HG03175 (cell line): ENCODE data around the gene ITSN2.

Experiments
- ATAC-seq: cut with Tn5 transposase; IDR thresholded peaks from one replicate; pipeline ENCODE4 v1.9.1; 2021; ENCODE audit warnings: mild to moderate bottlenecking, moderate library complexity; ENCODE audit not compliant: unreplicated experiment

The ITSN2 gene

DNA sequence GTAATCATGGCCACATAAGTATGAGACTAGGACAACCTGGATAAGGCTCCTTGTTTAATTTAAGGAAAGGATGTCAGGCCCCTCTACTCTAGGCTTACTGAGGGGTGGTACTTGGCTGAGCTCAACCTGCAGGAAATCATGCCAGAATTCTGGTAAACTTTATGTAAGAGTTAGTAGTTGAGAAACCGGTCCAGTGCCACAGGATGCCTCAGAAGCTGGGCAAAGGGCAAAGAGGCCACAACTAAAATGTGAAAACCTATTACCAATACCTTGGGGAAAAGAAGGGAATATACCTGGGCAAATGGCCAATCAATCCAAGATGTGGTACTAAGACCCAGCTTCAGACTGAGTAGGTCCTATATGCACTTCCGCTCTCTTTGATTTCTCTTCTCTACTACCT, 86.7 kb downstream of the ITSN2 start:
- ATAC-seq, result no peak

GRCh38 chr2:24272907-24273306, 87.4 kb downstream of the ITSN2 start:
- ATAC-seq, result no peak

GRCh38 chr2:24272161-24272802, 88.1 kb downstream of the ITSN2 start:
- ATAC-seq, result no peak

GRCh38 chr2:24269265-24269664, 91.1 kb downstream of the ITSN2 start:
- ATAC-seq, result no peak

DNA sequence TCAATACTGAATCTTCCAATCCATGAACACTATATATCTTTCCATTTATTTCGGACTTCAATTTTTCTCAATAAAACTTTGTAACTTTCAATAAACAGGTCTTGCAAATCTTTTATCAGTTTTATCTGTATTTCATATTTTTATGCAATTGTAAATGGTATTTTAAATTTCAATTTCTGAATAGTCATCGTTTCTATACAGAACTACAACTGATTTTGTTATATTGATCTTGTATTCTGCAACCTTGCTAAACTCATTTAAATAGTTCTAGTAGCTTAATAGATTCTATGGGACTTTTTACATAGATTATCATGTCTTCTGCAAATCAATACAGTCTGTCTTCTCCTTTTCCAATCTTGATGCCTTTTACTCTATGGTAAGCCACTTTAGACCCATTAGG, 95.1 kb downstream of the ITSN2 start:
- ATAC-seq, result no peak

DNA sequence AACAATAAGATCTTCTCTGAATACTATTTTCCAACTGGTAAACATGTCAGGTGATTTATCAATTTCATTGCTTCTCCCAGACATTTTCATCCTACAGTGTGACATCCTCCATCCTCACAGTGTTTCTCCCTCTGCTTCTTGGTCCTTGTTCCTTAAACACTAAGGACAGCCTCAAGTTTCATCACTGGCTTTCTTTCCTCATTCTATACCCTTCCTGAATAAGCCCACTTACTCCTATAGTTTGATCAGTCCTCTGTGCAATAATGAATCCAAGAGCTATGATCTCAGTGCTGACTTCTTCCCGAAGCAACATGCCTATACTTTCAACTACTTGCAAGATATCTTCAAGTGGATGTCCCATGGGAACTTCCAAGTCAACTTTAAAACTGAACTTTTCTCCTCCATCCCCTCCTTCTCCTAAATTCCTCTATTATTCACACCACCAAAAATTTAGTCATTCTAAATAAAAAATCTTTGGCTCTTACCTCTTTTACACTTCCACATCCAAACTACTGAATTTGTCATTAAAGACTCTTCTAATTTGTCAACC, 97.8 kb downstream of the ITSN2 start:
- no peak for ATAC-seq

- no peak for ATAC-seq
These were observed 98.9 kb downstream of the ITSN2 start for GRCh38 chr2:24261441-24261840.

DNA sequence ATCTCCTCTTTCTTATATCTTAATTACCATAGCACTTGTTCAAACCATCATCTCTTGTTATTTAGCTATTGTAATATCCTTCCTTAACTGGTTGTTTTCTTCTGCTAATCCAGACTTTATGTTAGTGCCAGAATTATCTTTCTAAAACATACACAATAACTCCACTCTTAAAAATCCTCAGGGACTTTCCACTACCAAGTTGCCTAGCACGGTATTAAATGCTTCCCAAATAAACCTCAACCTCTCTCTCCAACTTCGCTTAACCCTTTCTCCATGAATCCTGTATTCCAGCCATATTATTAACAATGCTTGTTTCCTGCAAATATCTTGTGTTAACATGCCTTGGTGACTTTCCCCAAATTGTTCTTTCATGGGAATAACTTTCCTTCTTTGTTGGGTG, 101.0 kb downstream of the ITSN2 start:
- no peak for ATAC-seq

DNA sequence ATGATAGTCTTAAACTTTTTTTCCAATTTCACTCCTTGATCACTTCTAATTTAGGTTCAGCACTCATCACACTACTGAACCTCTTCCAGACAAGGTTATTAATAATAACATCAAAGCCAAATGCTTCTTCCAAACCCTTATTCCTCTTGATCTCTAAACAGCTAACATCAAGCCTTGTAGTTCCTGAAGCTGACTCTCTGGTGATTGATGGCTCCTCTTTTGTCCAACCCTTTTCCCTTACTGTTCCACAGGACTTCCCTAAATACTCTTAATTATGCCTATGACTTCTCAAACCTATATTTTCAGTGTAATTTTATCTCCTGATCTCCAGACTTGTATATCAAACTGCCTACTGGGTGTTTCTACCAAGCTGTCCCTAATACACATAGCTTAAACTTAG, 101.6 kb downstream of the ITSN2 start:
- ATAC-seq, result no peak

GRCh38 chr2:24253303-24253919, 106.9 kb downstream of the ITSN2 start:
- no peak for ATAC-seq

DNA sequence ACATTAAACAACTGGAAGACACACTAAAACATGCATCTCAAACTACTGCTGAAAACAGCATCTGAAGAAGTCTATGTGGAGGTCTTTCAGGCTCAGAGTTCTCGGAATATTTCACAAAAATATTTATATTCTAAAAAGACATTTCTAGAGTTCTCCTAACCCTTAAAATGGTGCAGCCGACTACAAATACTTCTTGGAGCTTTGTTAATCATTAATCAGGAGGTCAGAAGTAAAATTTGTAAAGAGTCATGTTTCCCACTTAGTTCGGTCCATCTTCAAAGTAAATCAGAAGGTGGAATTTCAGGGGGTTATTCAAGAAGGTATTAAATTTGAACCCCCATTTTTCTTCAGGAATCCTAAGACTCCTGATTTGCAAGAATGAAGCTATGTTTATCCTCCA, 112.7 kb downstream of the ITSN2 start:
- ATAC-seq, result no peak

- ATAC-seq, result no peak
These were observed 113.2 kb downstream of the ITSN2 start for GRCh38 chr2:24247164-24247563.

DNA sequence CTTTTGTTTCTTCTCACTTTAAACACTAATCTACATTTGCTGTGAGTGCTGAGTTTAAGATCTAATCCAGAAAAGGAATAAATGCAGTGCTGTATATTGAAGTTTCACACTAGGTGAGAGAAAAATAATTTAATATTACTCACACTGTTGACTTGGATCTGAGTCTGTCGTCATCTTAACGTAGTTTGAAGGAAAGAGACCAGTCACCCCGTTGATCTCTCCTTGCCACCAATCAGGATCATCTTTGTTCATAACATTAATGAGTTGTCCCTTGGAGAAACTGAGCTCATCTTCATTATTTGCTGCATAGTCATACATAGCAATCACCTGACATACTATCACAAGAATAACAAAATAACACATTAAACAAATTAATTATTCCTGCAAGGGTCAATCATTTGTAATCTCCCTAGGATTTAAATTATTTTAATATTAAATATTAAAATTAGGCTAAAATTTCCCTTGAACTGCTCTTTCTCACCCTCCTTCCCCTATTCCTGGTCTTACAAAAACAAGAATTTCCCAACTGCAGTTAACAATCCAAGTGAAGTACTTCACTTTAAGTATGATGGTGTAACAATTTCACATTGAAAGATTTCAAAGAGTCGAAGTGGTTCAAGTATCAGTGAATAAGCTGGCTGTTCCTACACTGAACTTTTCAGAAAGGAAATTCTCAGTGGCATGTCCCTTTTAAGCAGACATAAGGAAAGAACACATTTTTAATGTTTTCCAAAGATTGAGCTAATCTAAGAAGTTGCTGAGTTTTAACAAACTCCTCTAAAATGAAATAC, 114.2 kb downstream of the ITSN2 start:
- no peak for ATAC-seq

GRCh38 chr2:24241528-24241927, 118.8 kb downstream of the ITSN2 start:
- no peak for ATAC-seq

- ATAC-seq, result no peak
These were observed 120.8 kb downstream of the ITSN2 start for GRCh38 chr2:24239553-24239952.

DNA sequence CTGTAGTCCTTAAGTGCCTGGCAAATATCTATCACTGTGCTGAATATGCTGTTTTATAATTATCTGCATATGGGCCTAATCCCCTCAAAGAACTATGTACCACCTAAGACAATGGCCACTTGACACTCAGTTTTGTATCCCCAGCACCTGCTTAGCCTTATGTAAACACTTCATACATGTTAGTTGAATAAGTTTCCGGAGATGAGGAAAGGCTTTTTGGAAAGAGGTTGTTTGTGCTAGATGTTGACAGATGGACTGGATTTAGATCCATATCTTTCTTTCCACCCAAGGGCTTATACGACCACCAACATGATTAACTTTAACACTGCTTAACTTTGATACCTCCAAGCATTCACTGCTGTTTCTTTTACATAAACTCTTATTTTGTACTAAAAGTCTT, 122.2 kb downstream of the ITSN2 start:
- no peak for ATAC-seq

DNA sequence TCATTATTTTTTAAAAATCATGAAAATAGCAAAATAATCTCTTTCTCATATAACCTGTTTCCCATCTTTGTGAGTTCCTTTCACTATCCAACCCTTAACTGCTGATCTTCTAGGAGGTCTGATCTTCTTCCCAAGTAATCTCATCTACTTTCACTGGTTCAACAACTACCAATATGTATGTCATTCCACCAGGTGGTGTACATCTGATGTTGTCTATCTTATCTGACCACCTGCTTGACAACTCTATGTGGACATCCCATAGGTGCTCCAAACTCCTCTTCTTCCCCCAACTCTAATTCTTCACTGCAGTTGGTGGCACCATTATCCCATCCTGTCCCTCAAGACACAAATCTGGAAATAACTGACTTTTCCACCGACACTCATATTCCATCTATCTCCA, 123.0 kb downstream of the ITSN2 start:
- ATAC-seq, result no peak

DNA sequence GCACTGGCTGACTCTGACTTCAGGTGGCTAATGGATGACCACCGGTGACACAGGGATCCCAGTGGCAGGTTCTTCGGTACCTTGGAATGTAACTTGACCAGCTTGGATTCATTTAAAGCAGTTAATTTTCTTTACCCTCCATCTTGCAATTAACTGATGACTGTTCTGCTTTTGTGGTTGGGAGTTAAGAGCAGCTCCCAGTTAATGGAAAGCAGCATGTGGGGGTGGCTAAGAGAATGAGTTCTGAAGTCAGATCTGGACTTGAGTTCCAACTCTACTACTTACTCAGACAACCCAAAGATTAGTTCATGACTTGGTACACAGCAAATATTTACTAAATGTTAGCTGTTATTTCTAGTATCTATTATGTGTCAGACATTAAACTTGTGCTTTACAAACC, 127.0 kb downstream of the ITSN2 start:
- no peak for ATAC-seq

GRCh38 chr2:24231461-24231881, 128.9 kb downstream of the ITSN2 start:
- ATAC-seq, result no peak

DNA sequence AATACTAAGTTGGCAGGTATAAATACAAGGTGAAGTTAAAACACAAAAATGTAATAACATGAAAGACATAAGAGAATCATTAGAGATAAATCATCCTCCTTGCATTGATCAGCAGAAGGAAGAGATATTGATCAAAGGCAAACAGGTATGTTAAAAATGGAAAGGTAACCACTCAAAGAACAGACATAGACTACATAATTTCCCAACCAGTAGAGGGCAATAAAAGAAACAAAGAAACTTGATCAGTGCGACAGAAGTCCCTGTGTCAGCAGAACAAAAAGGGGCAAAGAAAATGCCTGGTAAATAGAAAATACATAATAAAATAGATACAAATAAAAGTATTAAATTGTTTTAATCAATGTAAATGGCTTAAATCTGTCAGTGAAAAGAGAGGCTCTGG, 131.9 kb downstream of the ITSN2 start:
- ATAC-seq, result no peak

- no peak for ATAC-seq
These were observed 134.7 kb downstream of the ITSN2 start for GRCh38 chr2:24225499-24226242.
